Measurements from ENCODE around the gene ABHD11.

ABHD11 gene

GRCh38 chr7:73770002-73770859 lies 31.6 kb upstream of the ABHD11 start, which contains the start of gene CLDN3:
CLDN3 (minus strand) TSS chr7:73770270; CDS start chr7:73770049, 221 bp downstream.
- no peak for TF ChIP-seq EZH2phosphoT487 (IDR thresholded peaks at IDR 0.05; ENCODE audit: low read depth)
- TF ChIP-seq CTCF (IDR thresholded peaks at IDR 0.05; ENCODE audit: low read depth, low read length), result no peak
- H3K4me3 ChIP-seq (ENCODE audit: low read length), result no peak within 1 kb of the TSS
- no peaks in the 10 kb centered on the region for H3K79me2 ChIP-seq (ENCODE audit: low read length)
- no peak within 1 kb of the TSS for H3K9ac ChIP-seq (ENCODE audit: low read length)
- no peaks in the 10 kb centered on the region for H3K27me3 ChIP-seq (ENCODE audit: low read depth, low read length)
- no peak within 1 kb of the TSS for H3K4me2 ChIP-seq (ENCODE audit: low read length)
- peaks cover 5% of the 10 kb centered on the region for H3K4me1 ChIP-seq (ENCODE audit: low read length)
- no peak within 1 kb of the TSS for H3K27ac ChIP-seq (ENCODE audit: low read length)
- H4K20me1 ChIP-seq (ENCODE audit: insufficient read depth, low read length), result no peaks in the 10 kb centered on the region
- no peaks in the 10 kb centered on the region for H3K36me3 ChIP-seq (replicated peaks; ENCODE audit: low read depth, low read length)
- H2AFZ ChIP-seq (ENCODE audit: low read depth, low read length), result no peak within 1 kb of the TSS
- H3K9me3 ChIP-seq (ENCODE audit: insufficient read depth, low read length), result no peaks in the 10 kb centered on the region

GRCh38 chr7:73769481-73770001 lies 30.9 kb upstream of the ABHD11 start:
- H3K4me1 ChIP-seq (ENCODE audit: low read length), result no peaks in the 10 kb centered on the region
- no peak overlapping the region for H3K4me2 ChIP-seq (ENCODE audit: low read length)
- no peak overlapping the region for H3K9ac ChIP-seq (ENCODE audit: low read length)
- no peak overlapping the region for H2AFZ ChIP-seq (ENCODE audit: low read depth, low read length)
- H3K79me2 ChIP-seq (ENCODE audit: low read length), result no peaks in the 10 kb centered on the region
- no peaks in the 10 kb centered on the region for H3K36me3 ChIP-seq (replicated peaks; ENCODE audit: low read depth, low read length)
- no peak overlapping the region for H3K27ac ChIP-seq (ENCODE audit: low read length)
- TF ChIP-seq CTCF (IDR thresholded peaks at IDR 0.05; ENCODE audit: low read depth, low read length) (no peak), EZH2phosphoT487 (IDR thresholded peaks at IDR 0.05; ENCODE audit: low read depth) (no peak)
- H3K27me3 ChIP-seq (ENCODE audit: low read depth, low read length), result no peaks in the 10 kb centered on the region
- H3K4me3 ChIP-seq (ENCODE audit: low read length), result no peak overlapping the region
- H4K20me1 ChIP-seq (ENCODE audit: insufficient read depth, low read length), result no peaks in the 10 kb centered on the region
- no peaks in the 10 kb centered on the region for H3K9me3 ChIP-seq (ENCODE audit: insufficient read depth, low read length)

GRCh38 chr7:73768641-73769480 lies 30.3 kb upstream of the ABHD11 start:
- no peaks in the 10 kb centered on the region for H3K79me2 ChIP-seq (ENCODE audit: low read length)
- H3K27ac ChIP-seq (ENCODE audit: low read length), result no peak overlapping the region
- no peaks in the 10 kb centered on the region for H4K20me1 ChIP-seq (ENCODE audit: insufficient read depth, low read length)
- no peaks in the 10 kb centered on the region for H3K9me3 ChIP-seq (ENCODE audit: insufficient read depth, low read length)
- no peaks in the 10 kb centered on the region for H3K36me3 ChIP-seq (replicated peaks; ENCODE audit: low read depth, low read length)
- no peak overlapping the region for H3K9ac ChIP-seq (ENCODE audit: low read length)
- H2AFZ ChIP-seq (ENCODE audit: low read depth, low read length), result no peak overlapping the region
- H3K4me3 ChIP-seq (ENCODE audit: low read length), result no peak overlapping the region
- no peak overlapping the region for H3K4me2 ChIP-seq (ENCODE audit: low read length)
- no peak for TF ChIP-seq CTCF (IDR thresholded peaks at IDR 0.05; ENCODE audit: low read depth, low read length)
- no peak for TF ChIP-seq EZH2phosphoT487 (IDR thresholded peaks at IDR 0.05; ENCODE audit: low read depth)
- H3K27me3 ChIP-seq (ENCODE audit: low read depth, low read length), result no peaks in the 10 kb centered on the region
- no peaks in the 10 kb centered on the region for H3K4me1 ChIP-seq (ENCODE audit: low read length)
